ENCODE measurements around the gene NEUROG1.

GRCh38 chr5:135517631-135518030 is 18.1 kb downstream of the NEUROG1 start:
- no peak for TF ChIP-seq NFRKB (IDR thresholded peaks at IDR 0.05)
- no peak for TF ChIP-seq FOXM1 (IDR thresholded peaks at IDR 0.05; ENCODE audit: borderline replicate concordance)
